COLO829 (cell line): ENCODE data around the gene FAM153A.
"Not testable (repeated sequence)": the region's sequence is repeated elsewhere in the genome, so short reads cannot be mapped to it uniquely, and the experiment has no call there.

Source experiments
- DNase-seq: peaks from one replicate; pipeline ENCODE4 v3.0.0; 2012; ENCODE audit warnings: low spot score

Gene FAM153A

DNA sequence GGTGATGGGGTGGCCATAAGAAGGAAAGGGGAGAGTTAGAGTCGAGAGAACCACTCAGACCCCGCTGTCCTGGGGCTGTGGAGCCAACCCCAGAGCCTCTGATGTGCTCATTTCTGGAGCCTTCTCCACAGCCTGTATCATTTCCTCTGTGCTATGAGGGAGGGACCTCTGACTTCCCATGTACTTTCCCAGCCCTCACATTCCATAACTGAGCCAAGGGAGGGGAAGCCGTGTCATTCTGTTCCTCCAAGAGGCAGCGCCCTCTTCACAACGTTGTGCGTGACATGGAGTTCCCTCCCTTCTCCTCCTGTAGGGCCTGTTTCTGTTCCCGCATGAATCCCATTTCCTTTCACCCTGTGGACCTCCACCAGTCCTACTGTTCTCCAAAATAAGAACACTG lies 57.8 kb downstream of the FAM153A start:
- DNase-seq, result not testable (repeated sequence)

GRCh38 chr5:177723831-177724485 lies 58.7 kb downstream of the FAM153A start:
- not testable (repeated sequence) for DNase-seq

- DNase-seq, result not testable (repeated sequence)
Measured at GRCh38 chr5:177722829-177723228, 59.9 kb downstream of the FAM153A start.

DNA sequence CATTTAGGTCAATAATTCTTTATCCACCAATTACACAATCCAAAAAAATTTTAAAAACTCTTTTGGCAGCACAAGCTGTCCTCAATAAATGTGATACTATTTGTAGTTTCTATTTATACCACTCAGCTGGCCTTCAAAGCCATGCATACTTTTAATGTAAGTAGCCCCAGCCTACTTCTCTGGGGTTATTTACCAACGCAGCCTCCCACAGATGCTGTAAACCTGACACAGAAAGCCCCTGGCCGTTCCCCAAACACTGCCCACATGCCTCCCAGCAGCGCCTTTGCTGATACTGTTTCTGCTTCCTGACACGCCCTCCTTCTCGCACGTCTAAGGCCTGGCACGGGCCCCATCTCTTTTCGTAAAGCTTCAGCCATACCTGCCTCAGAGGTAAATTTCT lies 62.7 kb downstream of the FAM153A start:
- not testable (repeated sequence) for DNase-seq

DNA sequence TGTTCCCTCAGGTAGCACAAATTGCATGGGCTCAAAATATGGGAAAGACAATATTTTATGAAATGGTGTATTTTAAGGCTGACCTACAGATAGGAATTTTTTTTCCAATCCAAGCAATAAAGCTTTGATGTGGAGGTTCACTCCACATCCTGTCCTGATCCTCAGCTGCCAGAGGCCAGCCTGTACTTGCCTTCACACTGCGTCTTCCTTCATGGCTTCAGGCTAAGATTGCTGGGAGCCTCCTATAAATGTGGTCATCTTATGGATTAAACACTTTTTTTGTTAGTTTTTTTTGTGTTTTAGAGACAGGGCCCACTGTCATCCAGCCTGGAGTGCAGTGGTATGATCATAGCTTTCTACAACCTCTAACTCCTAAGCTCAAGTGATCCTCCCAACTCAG lies 67.3 kb downstream of the FAM153A start:
- not testable (repeated sequence) for DNase-seq

DNA sequence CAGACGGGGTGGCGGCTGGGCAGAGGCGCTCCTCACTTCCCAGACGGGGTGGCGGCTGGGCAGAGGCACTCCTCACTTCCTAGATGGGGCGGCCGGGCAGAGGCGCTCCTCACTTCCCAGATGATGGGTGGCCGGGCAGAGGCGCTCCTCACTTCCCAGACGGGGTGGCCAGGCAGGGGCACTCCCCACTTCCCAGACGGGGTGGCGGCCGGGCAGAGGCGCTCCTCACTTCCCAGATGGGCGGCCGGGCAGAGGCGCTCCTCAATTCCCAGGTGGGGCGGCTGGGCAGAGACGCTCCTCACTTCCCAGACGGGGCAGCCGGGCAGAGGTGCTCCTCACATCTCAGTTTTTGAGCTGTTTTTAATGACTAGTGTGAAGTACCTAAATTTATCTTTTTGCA lies 86.6 kb downstream of the FAM153A start:
- DNase-seq, result not testable (repeated sequence)

DNA sequence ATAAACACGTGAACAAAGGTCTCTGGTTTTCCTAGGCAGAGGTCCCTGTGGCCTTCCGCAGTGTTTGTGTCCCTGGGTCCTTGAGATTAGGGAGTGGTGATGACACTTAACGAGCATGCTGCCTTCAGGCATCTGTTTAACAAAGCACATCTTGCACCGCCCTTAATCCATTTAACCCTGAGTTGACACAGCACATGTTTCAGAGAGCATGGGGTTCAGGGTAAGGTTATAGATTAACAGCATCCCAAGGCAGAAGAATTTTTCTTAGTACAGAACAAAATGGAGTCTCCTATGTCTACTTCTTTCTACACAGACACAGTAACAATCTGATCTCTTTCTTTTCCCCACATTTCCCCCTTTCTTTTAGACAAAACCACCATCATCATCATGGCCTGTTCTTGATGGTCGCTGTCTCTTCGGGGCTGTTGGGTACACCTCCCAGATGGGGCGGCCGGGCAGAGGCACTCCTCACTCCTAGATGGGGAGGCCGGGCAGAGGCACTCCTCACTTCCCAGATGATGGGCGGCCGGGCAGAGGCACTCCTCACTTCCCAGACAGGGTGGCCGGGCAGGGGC lies 87.3 kb downstream of the FAM153A start:
- DNase-seq, result not testable (repeated sequence)

DNA sequence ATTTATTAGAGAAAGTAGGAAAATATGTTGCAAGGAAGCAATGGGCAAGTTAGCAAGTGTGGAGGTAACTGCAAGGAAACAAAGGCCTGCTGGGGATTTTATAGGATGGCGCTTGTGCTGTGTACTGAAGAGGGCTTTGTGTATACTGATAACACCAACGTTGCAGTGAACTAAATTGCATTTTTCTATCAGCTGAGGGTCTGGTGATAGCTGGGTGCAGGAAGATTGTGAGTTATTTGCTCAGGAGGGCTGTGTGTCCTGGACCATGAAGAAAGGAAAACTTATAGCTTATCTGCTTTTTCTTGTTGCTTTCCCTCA lies 88.2 kb downstream of the FAM153A start:
- not testable (repeated sequence) for DNase-seq

DNA sequence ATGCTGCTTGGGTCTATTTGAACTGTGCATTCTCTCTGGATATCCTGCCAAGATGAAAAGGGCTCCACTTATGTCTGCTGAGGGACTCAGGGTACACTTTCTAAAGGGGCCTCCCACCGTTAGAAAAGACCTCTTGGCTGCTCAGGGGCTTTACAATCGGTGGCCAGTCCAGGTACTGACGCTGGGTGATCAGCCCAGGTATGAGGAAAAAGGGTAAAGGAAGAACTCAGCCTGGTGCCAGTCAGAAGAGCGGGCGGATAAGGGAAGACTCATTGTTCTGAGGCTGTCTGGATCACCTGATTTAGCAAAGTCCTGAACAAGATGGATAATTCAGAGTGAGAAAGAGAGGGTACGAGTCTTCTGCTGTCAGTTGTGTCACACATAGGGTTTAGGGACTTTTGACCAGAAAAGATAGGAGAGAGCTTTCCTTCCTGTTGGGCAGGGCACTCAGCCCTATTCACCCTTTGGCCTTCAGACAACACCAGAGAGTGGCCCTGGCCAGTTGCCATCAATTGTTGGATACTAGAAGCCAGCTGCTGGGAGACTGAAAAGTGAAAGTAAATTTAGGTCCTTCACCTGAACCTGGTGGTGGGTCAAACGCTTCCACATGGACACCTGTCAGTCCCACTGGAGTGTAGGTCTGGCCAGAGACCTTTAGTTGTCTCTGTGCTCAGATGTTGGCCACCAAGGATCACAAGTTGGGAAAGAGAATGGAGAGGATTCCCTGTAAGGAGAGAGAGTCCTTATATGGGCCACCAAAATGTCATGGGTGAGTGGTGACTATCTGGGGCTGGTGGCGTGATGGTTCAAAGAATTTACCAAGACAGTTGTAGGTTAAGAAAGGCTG lies 88.8 kb downstream of the FAM153A start:
- DNase-seq, result not testable (repeated sequence)

GRCh38 chr5:177692969-177693368 lies 89.7 kb downstream of the FAM153A start:
- not testable (repeated sequence) for DNase-seq

DNA sequence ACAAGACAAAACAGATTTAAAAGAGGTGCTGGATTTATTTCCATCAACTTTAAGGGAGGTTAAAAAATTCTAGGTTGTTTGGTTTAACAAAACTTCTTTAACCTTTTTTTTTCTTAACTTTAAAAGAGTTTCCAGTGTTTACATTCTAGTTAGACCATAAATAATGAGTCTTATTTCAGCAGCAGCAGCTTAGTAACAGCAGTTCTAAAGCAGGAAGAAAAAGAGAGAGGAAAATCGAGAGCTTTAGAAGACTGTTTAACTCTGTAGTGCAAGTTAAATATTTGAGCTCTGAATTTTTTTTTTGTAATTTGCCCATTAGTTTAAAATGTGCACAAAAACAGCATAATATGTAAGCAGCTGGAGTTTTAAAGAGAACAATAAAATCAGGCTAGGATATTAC lies 90.2 kb downstream of the FAM153A start:
- DNase-seq, result not testable (repeated sequence)

DNA sequence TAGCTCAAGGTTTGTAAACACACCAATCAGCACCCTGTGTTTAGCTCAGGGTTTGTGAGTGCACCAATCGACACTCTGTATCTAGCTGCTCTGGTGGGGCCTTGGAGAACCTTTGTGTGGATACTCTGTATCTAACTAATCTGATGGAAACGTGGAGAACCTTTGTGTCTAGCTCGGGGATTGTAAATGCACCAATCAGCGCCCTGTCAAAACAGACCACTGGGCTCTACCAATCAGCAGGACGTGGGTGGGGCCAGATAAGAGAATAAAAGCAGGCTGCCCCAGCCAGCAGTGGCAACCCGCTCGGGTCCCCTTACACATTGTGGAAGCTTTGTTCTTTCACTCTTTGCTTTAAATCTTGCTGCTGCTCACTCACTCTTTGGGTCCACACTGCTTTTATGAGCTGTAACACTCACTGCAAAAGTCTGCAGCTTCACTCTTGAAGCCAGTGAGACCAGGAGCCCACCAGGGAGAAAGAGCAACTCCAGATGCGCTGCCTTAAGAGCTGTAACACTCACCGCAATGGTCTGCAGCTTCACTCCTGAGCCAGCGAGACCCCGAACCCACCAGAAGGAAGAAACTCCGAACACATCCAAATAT lies 93.6 kb downstream of the FAM153A start:
- DNase-seq, result not testable (repeated sequence)

GRCh38 chr5:177688091-177688490 lies 94.6 kb downstream of the FAM153A start:
- DNase-seq, result not testable (repeated sequence)

GRCh38 chr5:177681920-177682319 lies 100.8 kb downstream of the FAM153A start:
- DNase-seq, result not testable (repeated sequence)
